Right atrium auricular region (tissue), 2 donors: Measurements from ENCODE around the gene C20orf141. TPM values are rescaled to one million over a fixed set of nuclear protein-coding genes. Genes with fewer than 3 reads are reported as not detected.

Experiments used
- DNase-seq: peaks from one replicate; pipeline ENCODE4 v3.0.0-alpha.2; 2019; ENCODE audit warnings: low spot score
- H3K27ac ChIP-seq, 2 donors: fragments of 200-600 bp; sonication (generic); 1 replicate in 1 of 2; 2 replicates in 1 of 2; pipeline ENCODE4 v1.5.1; 2016 to 2019
- H3K27me3 ChIP-seq, 2 donors: fragments of 200-600 bp; sonication (generic); one replicate each; pipeline versions ENCODE4 v1.5.1 to v1.6.0; 2017 to 2019
- H3K36me3 ChIP-seq: fragments of 200-600 bp; sonication (generic); one replicate; pipeline ENCODE4 v1.5.1; 2016
- H3K4me1 ChIP-seq, 2 donors: fragments of 200-600 bp; sonication (generic); one replicate each; pipeline versions ENCODE4 v1.5.1 to v1.6.0; 2017 to 2019
- H3K4me3 ChIP-seq, 2 donors: fragments of 200-600 bp; sonication (generic); 1 replicate in 1 of 2; 2 replicates in 1 of 2; pipeline ENCODE4 v1.5.1; 2017 to 2019; ENCODE audit warnings: mild to moderate bottlenecking in 1 of 2, moderate library complexity in 1 of 2
- H3K9me3 ChIP-seq, 2 donors: fragments of 200-600 bp; sonication (generic); one replicate each; pipeline ENCODE4 v1.5.1; 2019
- CTCF ChIP-seq, 2 donors: fragments of 200-600 bp; sonication (generic); IDR thresholded peaks; one replicate each; pipeline ENCODE4 v1.5.1; 2019; ENCODE audit warnings: antibody characterized with exemption in 2 of 2
- total RNA-seq, 2 donors: library from RNA; depleted of rRNA; stranded (reverse); fragments of >200 nt; gene quantifications; one replicate each; pipeline ENCODE4 v1.1.0, GENCODE V29; 2016

C20orf141 gene
- total RNA-seq, 2 donors from 2014 or later, result not detected

- no peak for TF ChIP-seq CTCF (IDR thresholded peaks at IDR 0.05)
- Histone ChIP-seq H3K27me3 (no peaks in the 10 kb centered on the region), H3K27ac (no peak overlapping the region), H3K4me3 (no peak overlapping the region), H3K36me3 (no peaks in the 10 kb centered on the region), H3K4me1 (no peaks in the 10 kb centered on the region), H3K9me3 (peaks cover 0 to 11% of the 10 kb centered on the region in 2 donors)
- no peak for DNase-seq
Measured at GRCh38 chr20:2775139-2775538, 39.6 kb upstream of the C20orf141 start.

- peaks cover 0 to 11% of the 10 kb centered on the region in 2 donors for H3K9me3 ChIP-seq
- TF ChIP-seq CTCF (IDR thresholded peaks at IDR 0.05), result no peak
- no peaks in the 10 kb centered on the region for H3K4me1 ChIP-seq
- no peak overlapping the region for H3K4me3 ChIP-seq
- no peaks in the 10 kb centered on the region for H3K36me3 ChIP-seq
- no peaks in the 10 kb centered on the region for H3K27me3 ChIP-seq
- no peak overlapping the region for H3K27ac ChIP-seq
- no peak for DNase-seq
Measured at GRCh38 chr20:2778602-2779321, 36.0 kb upstream of the C20orf141 start.

- Histone ChIP-seq H3K4me3 (no peak overlapping the region), H3K9me3 (peaks cover 0 to 3% of the 10 kb centered on the region in 2 donors), H3K36me3 (no peaks in the 10 kb centered on the region), H3K27me3 (no peaks in the 10 kb centered on the region), H3K4me1 (no peaks in the 10 kb centered on the region), H3K27ac (no peak overlapping the region)
- DNase-seq, result no peak
- no peak for TF ChIP-seq CTCF (IDR thresholded peaks at IDR 0.05)
Measured at GRCh38 chr20:2780948-2781347, 33.8 kb upstream of the C20orf141 start.

GRCh38 chr20:2783908-2784566 lies 30.8 kb upstream of the C20orf141 start:
- no peak overlapping the region for H3K27ac ChIP-seq
- no peak for TF ChIP-seq CTCF (IDR thresholded peaks at IDR 0.05)

GRCh38 chr20:2793471-2793870 lies 21.3 kb upstream of the C20orf141 start:
- DNase-seq, result no peak
- TF ChIP-seq CTCF (IDR thresholded peaks at IDR 0.05), result no peak
- no peaks in the 10 kb centered on the region for H3K36me3 ChIP-seq
- no peaks in the 10 kb centered on the region for H3K9me3 ChIP-seq
- H3K4me3 ChIP-seq, result no peak overlapping the region
- H3K27me3 ChIP-seq, result no peaks in the 10 kb centered on the region
- no peak overlapping the region for H3K27ac ChIP-seq
- no peaks in the 10 kb centered on the region for H3K4me1 ChIP-seq

More at GRCh38 chr20:2783908-2784566, 30.8 kb upstream of the C20orf141 start:
- Histone ChIP-seq H3K4me1 (no peaks in the 10 kb centered on the region), H3K36me3 (no peaks in the 10 kb centered on the region), H3K4me3 (no peak overlapping the region), H3K9me3 (peaks cover 0 to 6% of the 10 kb centered on the region in 2 donors), H3K27me3 (no peaks in the 10 kb centered on the region)
- no peak for DNase-seq
